Measurements from ENCODE around the gene CPSF7.
"Not testable (repeated sequence)": the region's sequence is repeated elsewhere in the genome, so short reads cannot be mapped to it uniquely, and the experiment has no call there.

CPSF7 gene

DNA sequence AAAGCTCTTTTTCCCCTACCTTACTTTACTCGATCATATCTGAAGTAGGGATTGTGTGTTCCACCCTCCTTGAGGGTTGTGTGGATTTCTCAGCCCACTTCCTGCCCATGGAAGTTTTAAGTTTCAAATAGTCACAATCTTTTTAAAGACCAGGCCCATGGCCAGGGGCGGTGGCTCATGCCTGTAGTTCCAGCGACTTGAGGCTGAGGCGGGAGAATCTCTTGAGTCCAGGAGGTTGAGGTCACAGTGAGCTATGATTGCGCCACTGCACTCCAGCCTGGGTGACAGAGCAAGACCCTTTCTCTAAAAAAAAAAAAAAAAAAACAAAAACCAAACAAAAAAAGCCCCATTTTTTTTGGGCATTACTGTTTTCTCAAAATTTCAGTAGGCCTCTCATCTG is 42.5 kb upstream of the CPSF7 start (continued):
- TF ChIP-seq ZNF311 (tag by site-specific recombination; IDR thresholded peaks at IDR 0.05; ENCODE audit: borderline replicate concordance), result no peak
- no peak for TF ChIP-seq ZNF510 (tag by site-specific recombination; IDR thresholded peaks at IDR 0.05; ENCODE audit: insufficient replicate concordance)
- no peak for TF ChIP-seq ZNF433 (tag by site-specific recombination; IDR thresholded peaks at IDR 0.05; ENCODE audit: low read depth)
- TF ChIP-seq ZNF366 (tag by site-specific recombination; conservative IDR thresholded peaks at IDR 0.05), result no peak
- no peak for TF ChIP-seq ZNF133 (tag by site-specific recombination; IDR thresholded peaks at IDR 0.05)
- TF ChIP-seq, protein P1, sequence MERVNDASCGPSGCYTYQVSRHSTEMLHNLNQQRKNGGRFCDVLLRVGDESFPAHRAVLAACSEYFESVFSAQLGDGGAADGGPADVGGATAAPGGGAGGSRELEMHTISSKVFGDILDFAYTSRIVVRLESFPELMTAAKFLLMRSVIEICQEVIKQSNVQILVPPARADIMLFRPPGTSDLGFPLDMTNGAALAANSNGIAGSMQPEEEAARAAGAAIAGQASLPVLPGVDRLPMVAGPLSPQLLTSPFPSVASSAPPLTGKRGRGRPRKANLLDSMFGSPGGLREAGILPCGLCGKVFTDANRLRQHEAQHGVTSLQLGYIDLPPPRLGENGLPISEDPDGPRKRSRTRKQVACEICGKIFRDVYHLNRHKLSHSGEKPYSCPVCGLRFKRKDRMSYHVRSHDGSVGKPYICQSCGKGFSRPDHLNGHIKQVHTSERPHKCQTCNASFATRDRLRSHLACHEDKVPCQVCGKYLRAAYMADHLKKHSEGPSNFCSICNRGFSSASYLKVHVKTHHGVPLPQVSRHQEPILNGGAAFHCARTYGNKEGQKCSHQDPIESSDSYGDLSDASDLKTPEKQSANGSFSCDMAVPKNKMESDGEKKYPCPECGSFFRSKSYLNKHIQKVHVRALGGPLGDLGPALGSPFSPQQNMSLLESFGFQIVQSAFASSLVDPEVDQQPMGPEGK (tag by site-specific recombination; IDR thresholded peaks at IDR 0.05), result no peak
- TF ChIP-seq, protein P2, sequence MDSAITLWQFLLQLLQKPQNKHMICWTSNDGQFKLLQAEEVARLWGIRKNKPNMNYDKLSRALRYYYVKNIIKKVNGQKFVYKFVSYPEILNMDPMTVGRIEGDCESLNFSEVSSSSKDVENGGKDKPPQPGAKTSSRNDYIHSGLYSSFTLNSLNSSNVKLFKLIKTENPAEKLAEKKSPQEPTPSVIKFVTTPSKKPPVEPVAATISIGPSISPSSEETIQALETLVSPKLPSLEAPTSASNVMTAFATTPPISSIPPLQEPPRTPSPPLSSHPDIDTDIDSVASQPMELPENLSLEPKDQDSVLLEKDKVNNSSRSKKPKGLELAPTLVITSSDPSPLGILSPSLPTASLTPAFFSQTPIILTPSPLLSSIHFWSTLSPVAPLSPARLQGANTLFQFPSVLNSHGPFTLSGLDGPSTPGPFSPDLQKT (IDR thresholded peaks at IDR 0.05; ENCODE audit: borderline replicate concordance, low read depth, low read length), result no peak
- no peak for TF ChIP-seq ZNF623 (tag by site-specific recombination; IDR thresholded peaks at IDR 0.05)
- no peak for TF ChIP-seq ZNF785 (tag by site-specific recombination; IDR thresholded peaks at IDR 0.05)
- no peak for TF ChIP-seq ZBTB21 (tag by site-specific recombination; IDR thresholded peaks at IDR 0.05)
- TF ChIP-seq, protein P3, sequence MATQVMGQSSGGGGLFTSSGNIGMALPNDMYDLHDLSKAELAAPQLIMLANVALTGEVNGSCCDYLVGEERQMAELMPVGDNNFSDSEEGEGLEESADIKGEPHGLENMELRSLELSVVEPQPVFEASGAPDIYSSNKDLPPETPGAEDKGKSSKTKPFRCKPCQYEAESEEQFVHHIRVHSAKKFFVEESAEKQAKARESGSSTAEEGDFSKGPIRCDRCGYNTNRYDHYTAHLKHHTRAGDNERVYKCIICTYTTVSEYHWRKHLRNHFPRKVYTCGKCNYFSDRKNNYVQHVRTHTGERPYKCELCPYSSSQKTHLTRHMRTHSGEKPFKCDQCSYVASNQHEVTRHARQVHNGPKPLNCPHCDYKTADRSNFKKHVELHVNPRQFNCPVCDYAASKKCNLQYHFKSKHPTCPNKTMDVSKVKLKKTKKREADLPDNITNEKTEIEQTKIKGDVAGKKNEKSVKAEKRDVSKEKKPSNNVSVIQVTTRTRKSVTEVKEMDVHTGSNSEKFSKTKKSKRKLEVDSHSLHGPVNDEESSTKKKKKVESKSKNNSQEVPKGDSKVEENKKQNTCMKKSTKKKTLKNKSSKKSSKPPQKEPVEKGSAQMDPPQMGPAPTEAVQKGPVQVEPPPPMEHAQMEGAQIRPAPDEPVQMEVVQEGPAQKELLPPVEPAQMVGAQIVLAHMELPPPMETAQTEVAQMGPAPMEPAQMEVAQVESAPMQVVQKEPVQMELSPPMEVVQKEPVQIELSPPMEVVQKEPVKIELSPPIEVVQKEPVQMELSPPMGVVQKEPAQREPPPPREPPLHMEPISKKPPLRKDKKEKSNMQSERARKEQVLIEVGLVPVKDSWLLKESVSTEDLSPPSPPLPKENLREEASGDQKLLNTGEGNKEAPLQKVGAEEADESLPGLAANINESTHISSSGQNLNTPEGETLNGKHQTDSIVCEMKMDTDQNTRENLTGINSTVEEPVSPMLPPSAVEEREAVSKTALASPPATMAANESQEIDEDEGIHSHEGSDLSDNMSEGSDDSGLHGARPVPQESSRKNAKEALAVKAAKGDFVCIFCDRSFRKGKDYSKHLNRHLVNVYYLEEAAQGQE (tag by site-specific recombination; IDR thresholded peaks at IDR 0.05), result no peak

DNA sequence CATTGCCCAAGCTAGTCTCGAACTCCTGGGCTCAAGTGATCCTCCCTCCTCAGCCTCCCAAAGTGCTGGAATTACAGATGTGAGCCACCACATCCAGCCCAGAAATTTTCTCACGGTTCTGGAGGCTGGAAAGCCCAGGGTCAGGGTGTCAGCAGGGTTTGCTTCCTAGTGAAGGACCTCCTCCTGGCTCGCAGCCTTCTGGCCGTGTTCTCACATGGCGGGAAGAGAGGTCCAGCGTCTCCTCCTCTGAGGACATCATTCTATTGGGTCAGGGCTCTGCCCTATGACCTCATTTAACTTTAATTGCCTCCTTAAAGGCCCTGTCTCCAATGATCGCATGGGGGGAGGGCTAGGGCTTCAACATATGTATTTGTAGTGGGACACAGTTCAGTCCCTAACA is 38.2 kb upstream of the CPSF7 start:
- H3K4me1 ChIP-seq (ENCODE audit: control insufficient read depth, insufficient read depth, low read length), result no peaks in the 10 kb centered on the region
- ChIA-PET CTCF (interaction anchor here (0.8 to 2.8 kb wide), 4 partner anchors 9 to 49 kb away, joined by 3 to 14 read pairs (median 10); no protein-coding TSS in a partner anchor), POLR2A (no interaction called here)
- H3K36me3 ChIP-seq (ENCODE audit: control insufficient read depth in 2 of 2, insufficient read depth in 1 of 2, low read length in 2 of 2), result peaks cover 0 to 18% of the 10 kb centered on the region in 2 experiments; a peak in 1 of 3 replicates
- no peaks in the 10 kb centered on the region for H3K9me3 ChIP-seq (ENCODE audit: control insufficient read depth, insufficient read depth, low read depth, low read length)
- no peak overlapping the region for H3K4me3 ChIP-seq (ENCODE audit: low read depth, low read length)
- TF ChIP-seq, protein P4, sequence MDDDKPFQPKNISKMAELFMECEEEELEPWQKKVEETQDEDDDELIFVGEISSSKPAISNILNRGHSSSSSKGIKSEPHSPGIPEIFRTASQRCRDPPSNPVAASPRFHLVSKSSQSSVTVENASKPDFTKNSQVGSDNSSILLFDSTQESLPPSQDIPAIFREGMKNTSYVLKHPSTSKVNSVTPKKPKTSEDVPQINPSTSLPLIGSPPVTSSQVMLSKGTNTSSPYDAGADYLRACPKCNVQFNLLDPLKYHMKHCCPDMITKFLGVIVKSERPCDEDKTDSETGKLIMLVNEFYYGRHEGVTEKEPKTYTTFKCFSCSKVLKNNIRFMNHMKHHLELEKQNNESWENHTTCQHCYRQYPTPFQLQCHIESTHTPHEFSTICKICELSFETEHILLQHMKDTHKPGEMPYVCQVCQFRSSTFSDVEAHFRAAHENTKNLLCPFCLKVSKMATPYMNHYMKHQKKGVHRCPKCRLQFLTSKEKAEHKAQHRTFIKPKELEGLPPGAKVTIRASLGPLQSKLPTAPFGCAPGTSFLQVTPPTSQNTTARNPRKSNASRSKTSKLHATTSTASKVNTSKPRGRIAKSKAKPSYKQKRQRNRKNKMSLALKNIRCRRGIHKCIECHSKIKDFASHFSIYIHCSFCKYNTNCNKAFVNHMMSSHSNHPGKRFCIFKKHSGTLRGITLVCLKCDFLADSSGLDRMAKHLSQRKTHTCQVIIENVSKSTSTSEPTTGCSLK (tag by site-specific recombination; IDR thresholded peaks at IDR 0.05), result no peak
- TF ChIP-seq ZNF670 (tag by site-specific recombination; IDR thresholded peaks at IDR 0.05; ENCODE audit: low read depth) (no peak), ZBTB1 (tag by site-specific recombination; IDR thresholded peaks at IDR 0.05) (no peak), SP7 (tag by site-specific recombination; IDR thresholded peaks at IDR 0.05) (no peak), EGR2 (tag by site-specific recombination; IDR thresholded peaks at IDR 0.05; ENCODE audit: low read depth) (no peak), ZNF548 (tag by site-specific recombination; IDR thresholded peaks at IDR 0.05) (no peak), GLIS1 (tag by site-specific recombination; IDR thresholded peaks at IDR 0.05) (no peak), ZNF248 (tag by site-specific recombination; IDR thresholded peaks at IDR 0.05) (no peak), ZNF664 (tag by site-specific recombination; IDR thresholded peaks at IDR 0.05) (no peak), ZNF596 (tag by site-specific recombination; IDR thresholded peaks at IDR 0.05) (no peak), ZNF391 (tag by site-specific recombination; IDR thresholded peaks at IDR 0.05; ENCODE audit: borderline replicate concordance, low read depth) (no peak), ZNF416 (tag by site-specific recombination; IDR thresholded peaks at IDR 0.05) (no peak)
- TF ChIP-seq, protein P5, sequence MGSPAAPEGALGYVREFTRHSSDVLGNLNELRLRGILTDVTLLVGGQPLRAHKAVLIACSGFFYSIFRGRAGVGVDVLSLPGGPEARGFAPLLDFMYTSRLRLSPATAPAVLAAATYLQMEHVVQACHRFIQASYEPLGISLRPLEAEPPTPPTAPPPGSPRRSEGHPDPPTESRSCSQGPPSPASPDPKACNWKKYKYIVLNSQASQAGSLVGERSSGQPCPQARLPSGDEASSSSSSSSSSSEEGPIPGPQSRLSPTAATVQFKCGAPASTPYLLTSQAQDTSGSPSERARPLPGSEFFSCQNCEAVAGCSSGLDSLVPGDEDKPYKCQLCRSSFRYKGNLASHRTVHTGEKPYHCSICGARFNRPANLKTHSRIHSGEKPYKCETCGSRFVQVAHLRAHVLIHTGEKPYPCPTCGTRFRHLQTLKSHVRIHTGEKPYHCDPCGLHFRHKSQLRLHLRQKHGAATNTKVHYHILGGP (tag by site-specific recombination; IDR thresholded peaks at IDR 0.05), result no peak
- no peak overlapping the region for H3K27ac ChIP-seq (ENCODE audit: extremely low read depth, low read depth, low read length)

DNA sequence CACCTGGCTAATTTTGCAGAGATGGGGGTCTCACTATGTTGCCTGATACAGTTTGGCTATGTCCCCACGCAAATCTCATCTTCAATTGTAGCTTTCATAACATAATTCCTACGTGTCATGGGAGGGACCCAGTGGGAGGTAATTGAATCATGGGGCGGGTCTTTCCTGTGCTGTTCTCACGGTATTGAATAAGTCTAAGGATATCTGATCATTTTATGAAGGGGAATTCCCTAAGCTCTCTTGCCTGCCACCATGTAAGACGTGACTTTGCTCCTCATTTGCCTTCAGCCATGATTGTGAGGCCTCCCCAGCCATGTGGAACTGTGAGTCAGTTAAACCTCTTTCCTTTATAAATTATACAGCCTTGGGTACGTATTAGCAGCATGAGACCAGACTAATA is 37.8 kb upstream of the CPSF7 start:
- CTCF ChIA-PET, result interaction anchor here (0.7 to 2.8 kb wide), 5 partner anchors 9 to 49 kb away, joined by 3 to 14 read pairs (median 7); no protein-coding TSS in a partner anchor

More for the DNA sequence above, 37.8 kb upstream of the CPSF7 start:
- H3K4me1 ChIP-seq (ENCODE audit: control insufficient read depth, insufficient read depth, low read length); H3K27ac ChIP-seq (ENCODE audit: extremely low read depth, low read depth, low read length); POLR2A ChIA-PET; H3K4me3 ChIP-seq (ENCODE audit: low read depth, low read length); H3K9me3 ChIP-seq (ENCODE audit: control insufficient read depth, insufficient read depth, low read depth, low read length): not testable (repeated sequence)
- peaks cover 0 to 15% of the 10 kb centered on the region in 2 experiments; a peak in 2 of 3 replicates for H3K36me3 ChIP-seq (ENCODE audit: control insufficient read depth in 2 of 2, insufficient read depth in 1 of 2, low read length in 2 of 2)

All from HEK293 (cell line).